GM10266 (cell line): ENCODE data around the gene TFEB.

ENCODE experiments used
- DNase-seq: peaks from one replicate; pipeline ENCODE4 v3.0.0; 2012; ENCODE audit errors: extremely low spot score
- TF ChIP-seq, protein P1 (sequence below): IDR thresholded peaks from 2 replicates; pipeline ENCODE4 v1.5.1; 2012; ENCODE audit warnings: mild to moderate bottlenecking, low read depth; ENCODE audit not compliant: control insufficient read depth, insufficient read depth; ENCODE audit errors: missing control alignments

TFEB gene

DNA sequence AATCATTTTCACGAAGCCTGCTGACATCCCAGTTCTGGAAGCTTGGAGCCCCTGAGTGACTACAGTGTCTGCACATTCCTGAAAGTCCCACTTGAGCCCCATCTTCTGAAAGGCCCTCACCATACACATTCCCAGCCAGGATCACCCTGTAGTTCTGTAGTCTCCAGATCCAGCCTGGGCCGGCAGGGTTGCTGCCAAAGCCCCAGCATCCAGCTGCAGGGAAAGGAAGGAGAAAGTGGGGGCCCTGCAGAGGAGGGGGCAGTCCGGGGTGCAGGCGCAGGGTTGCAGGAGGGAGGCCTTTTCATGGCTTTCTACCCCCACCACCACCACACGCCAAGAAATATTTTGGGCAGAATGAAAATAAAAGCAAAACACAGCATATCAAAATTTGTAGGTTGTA, 71.1 kb downstream of the TFEB start:
- no peak for DNase-seq
- TF ChIP-seq, protein P1, sequence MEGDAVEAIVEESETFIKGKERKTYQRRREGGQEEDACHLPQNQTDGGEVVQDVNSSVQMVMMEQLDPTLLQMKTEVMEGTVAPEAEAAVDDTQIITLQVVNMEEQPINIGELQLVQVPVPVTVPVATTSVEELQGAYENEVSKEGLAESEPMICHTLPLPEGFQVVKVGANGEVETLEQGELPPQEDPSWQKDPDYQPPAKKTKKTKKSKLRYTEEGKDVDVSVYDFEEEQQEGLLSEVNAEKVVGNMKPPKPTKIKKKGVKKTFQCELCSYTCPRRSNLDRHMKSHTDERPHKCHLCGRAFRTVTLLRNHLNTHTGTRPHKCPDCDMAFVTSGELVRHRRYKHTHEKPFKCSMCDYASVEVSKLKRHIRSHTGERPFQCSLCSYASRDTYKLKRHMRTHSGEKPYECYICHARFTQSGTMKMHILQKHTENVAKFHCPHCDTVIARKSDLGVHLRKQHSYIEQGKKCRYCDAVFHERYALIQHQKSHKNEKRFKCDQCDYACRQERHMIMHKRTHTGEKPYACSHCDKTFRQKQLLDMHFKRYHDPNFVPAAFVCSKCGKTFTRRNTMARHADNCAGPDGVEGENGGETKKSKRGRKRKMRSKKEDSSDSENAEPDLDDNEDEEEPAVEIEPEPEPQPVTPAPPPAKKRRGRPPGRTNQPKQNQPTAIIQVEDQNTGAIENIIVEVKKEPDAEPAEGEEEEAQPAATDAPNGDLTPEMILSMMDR, result no peak

DNA sequence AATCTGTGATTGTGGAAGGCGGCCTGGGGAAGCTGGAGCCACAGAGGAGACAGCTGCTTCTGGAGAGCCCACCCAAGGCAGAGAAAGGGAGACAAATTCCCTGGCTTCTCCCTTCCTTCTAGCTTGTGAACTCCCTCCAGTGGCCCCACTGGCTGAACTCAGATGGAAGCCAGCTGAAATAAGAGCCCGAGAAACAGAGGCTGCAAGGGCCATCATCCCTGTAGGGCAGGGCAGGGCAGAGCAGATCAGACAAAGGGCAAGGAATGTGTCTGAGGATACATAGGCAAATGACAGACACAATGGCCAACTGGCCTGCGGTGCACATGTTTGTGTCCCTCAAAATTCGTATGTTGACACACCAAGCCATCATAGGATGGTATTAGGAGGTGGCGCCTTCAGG, 71.8 kb downstream of the TFEB start:
- TF ChIP-seq, protein P1, result no peak
- DNase-seq, result no peak

DNA sequence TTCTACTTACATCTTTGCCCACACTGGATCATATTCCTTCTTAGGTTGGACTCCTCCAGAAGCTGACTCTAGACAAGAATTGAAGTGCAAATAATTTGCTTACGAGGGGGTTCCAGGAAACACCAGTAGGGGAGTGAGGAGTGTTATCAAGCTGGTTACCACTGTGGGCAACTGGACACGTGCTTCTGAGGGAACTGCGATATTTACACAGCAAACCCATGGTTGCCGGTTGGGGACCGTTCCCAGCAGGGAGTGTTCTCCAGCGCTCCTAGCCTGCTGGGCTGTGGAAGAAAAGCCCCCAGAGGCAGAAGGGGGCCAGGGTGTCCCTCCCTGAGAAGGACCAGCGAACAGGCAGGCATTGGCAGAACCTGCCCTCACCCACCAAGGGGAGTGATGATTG, 75.5 kb downstream of the TFEB start:
- DNase-seq, result no peak

DNA sequence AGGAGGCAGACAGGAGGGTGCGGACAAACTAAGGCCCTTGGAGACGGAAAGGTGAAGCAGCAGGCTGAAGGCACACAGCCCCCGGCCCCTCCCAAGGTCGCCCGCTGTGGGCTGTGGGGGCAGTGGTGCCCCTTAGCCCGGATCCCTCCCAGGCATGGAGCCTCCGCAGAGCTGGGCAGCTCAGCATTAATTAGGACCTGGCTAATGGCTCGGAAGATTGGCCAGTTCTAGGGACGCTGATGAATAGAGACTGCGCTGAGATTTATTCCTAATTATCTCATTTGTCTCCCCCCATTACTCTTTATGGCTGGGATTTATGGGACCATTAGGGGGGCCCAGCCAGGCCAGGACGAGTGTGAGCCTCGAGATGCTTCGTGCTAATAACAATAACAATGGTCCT, 76.8 kb downstream of the TFEB start:
- TF ChIP-seq, protein P1, result no peak
- DNase-seq, result no peak

More for the DNA sequence above, 75.5 kb downstream of the TFEB start:
- TF ChIP-seq, protein P1, result no peak

DNA sequence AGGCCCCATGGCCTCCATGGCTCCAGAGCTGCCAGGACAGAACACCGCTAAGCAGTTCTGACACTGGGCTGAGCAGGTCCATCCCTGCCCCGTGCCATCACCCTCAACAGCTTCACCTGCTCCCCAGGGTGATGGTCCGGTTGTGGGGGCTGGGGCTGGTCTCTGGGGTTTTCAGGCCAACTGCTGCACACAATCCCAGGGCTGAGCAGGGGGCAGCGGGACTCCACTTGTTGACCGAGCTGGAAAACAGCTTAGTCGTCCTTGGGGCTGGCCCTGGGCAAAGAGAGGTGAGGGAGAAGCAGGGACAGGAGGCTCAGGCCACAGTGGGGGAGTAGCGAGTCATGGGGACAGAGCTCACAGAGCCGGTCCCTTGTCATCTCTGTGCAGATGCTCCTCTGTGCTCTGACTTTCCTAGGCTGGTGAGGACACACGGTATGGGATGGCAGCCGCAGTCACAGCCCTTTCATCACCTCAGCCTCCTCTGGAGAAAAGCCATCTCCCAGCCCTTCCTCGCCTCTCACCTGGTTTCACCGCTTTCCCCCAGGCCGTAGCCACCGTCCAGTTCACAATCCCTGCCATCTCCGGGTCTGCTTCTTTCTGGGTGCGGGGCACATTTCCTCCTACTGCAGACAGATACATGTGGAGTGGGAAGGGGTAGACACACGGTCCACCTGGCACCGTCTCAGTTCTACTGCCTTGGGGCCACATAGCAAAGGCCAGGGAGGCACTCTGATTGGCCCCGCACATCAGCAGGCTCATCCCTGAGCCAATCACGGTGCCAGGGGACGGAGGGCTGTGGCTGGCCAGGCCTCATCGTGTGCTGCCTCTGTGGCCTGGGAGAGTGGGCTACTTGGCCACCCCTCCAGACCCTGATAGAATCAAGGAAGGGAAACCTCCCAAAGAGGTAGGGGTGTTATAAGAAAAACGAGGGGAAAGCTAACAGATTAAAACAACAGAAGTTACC, 78.0 kb downstream of the TFEB start:
- TF ChIP-seq, protein P1, result no peak
- DNase-seq, result no peak

DNA sequence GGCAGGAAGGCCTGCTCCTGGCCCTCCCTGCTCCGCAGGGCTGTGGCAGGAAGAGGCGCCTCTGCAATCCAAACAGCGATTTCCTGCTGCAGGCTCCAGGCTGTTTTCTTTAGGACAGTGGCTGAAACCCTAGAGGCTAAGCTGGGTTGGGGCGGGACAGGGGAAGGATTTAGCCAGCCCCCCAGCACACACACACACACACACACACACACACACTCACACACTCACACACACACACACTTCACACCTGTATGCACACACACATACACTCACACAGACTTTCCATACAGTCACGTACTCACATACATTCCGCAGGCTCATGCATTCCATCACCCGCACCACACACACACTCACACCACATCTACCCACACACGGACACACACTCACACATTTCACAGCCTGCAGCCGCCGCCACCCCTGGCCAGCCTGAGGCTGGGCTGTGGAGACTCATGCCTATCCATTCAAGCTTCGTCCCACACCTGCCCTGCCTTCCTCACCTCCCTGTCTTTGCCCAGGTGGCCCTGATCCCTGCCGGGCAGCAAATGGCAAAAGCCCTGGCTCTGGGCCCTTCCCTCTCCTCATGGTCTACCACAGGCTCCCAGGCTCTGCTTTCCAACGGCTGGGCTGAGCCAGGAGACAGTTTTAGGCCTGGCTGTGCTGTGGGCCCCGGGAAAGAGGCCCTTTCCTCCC, 79.3 kb downstream of the TFEB start:
- no peak for DNase-seq

More for the DNA sequence above, 79.3 kb downstream of the TFEB start:
- TF ChIP-seq, protein P1, result no peak
